Hepatocyte (in vitro differentiated cells): Measurements from ENCODE around the gene ADAMTS2.

Experiments used
- CTCF ChIP-seq: fragments of 200-600 bp; sonication (generic); IDR thresholded peaks from 2 replicates; pipeline ENCODE4 v1.5.1; 2016; ENCODE audit warnings: antibody characterized with exemption, mild to moderate bottlenecking; ENCODE audit not compliant: poor library complexity
- EZH2 ChIP-seq: fragments of 200-600 bp; sonication (generic); IDR thresholded peaks from 2 replicates; pipeline ENCODE4 v1.6.1; 2016; ENCODE audit warnings: antibody characterized with exemption, mild to moderate bottlenecking, borderline replicate concordance

GRCh38 chr5:179311581-179311980 is 33.7 kb downstream of the ADAMTS2 start:
- TF ChIP-seq CTCF = no peak
- TF ChIP-seq EZH2 = no peak
